ENCODE data around the gene NRXN2.

- TF ChIP-seq, protein P1, sequence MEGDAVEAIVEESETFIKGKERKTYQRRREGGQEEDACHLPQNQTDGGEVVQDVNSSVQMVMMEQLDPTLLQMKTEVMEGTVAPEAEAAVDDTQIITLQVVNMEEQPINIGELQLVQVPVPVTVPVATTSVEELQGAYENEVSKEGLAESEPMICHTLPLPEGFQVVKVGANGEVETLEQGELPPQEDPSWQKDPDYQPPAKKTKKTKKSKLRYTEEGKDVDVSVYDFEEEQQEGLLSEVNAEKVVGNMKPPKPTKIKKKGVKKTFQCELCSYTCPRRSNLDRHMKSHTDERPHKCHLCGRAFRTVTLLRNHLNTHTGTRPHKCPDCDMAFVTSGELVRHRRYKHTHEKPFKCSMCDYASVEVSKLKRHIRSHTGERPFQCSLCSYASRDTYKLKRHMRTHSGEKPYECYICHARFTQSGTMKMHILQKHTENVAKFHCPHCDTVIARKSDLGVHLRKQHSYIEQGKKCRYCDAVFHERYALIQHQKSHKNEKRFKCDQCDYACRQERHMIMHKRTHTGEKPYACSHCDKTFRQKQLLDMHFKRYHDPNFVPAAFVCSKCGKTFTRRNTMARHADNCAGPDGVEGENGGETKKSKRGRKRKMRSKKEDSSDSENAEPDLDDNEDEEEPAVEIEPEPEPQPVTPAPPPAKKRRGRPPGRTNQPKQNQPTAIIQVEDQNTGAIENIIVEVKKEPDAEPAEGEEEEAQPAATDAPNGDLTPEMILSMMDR (IDR thresholded peaks at IDR 0.05; ENCODE audit: insufficient read depth, low read depth, low read length), result no peak
- no peak for TF ChIP-seq EZH2 (IDR thresholded peaks at IDR 0.05; ENCODE audit: insufficient read depth, low read length)
Measured at GRCh38 chr11:64694821-64695365, 28.1 kb downstream of the NRXN2 start.

All from astrocyte (in vitro differentiated cells and primary cell).